OCI-LY7 (cell line): ENCODE measurements around the gene DERL3. TPM values are rescaled to one million over a fixed set of nuclear protein-coding genes. Genes with fewer than 3 reads are reported as not detected.
A peak's percentile ranks its signal among the peaks of the same experiment; 100 is the strongest.

Experiments
- BruUV-seq: library from RNA; stranded (reverse); fragments of 400-500 nt; replicated peaks from 2 replicates; lab custom pipeline; 2021; lab: Mats Ljungman, UMichigan
- CTCF ChIA-PET: fragments of 300-600 bp; sonication (Branson Sonifier 250); formaldehyde crosslinking; loops from one replicate; lab custom pipeline; 2022; ENCODE audit warnings: antibody characterized with exemption; ENCODE audit not compliant: unreplicated experiment; lab: Charles Lee
- POLR2A ChIA-PET: fragments of 300-600 bp; sonication (Branson Sonifier 250); formaldehyde crosslinking; loops from one replicate; lab custom pipeline; 2022; ENCODE audit warnings: antibody characterized with exemption; lab: Charles Lee
- DNase-seq: peaks from one replicate; pipeline ENCODE4 v3.0.0-alpha.2; 2015; ENCODE audit warnings: low spot score
- H2AFZ ChIP-seq: fragments of 200-600 bp; sonication (generic), shearing (Covaris generic); 2 replicates; pipeline ENCODE4 v1.6.1; 2014; ENCODE audit warnings: mild to moderate bottlenecking, antibody characterized with exemption, low read length, moderate library complexity
- H3K27ac ChIP-seq: fragments of 200-600 bp; sonication (generic); 2 replicates; pipeline ENCODE4 v1.5.1; 2014; ENCODE audit warnings: mixed run types, low read depth, mild to moderate bottlenecking, moderate library complexity, low read length, inconsistent platforms; ENCODE audit not compliant: poor library complexity, severe bottlenecking
- H3K36me3 ChIP-seq: fragments of 200-600 bp; sonication (generic); 2 replicates; pipeline ENCODE4 v1.6.1; 2014; ENCODE audit warnings: mild to moderate bottlenecking, antibody characterized with exemption, low read length, moderate library complexity, mixed read lengths; ENCODE audit not compliant: insufficient read depth
- H3K4me1 ChIP-seq: fragments of 200-600 bp; sonication (generic); 2 replicates; pipeline ENCODE4 v1.5.1; 2014; ENCODE audit warnings: mild to moderate bottlenecking, low read length; ENCODE audit not compliant: insufficient read depth, poor library complexity, severe bottlenecking
- H3K4me2 ChIP-seq: fragments of 200-600 bp; sonication (generic); 2 replicates; pipeline ENCODE4 v1.6.1; 2014; ENCODE audit warnings: mild to moderate bottlenecking, low read length
- H3K4me3 ChIP-seq: fragments of 200-600 bp; sonication (generic); 2 replicates; pipeline ENCODE4 v1.5.1; 2014; ENCODE audit warnings: mild to moderate bottlenecking, low read depth, low read length; ENCODE audit not compliant: poor library complexity, severe bottlenecking
- H3K79me2 ChIP-seq: fragments of 200-600 bp; sonication (generic); 2 replicates; pipeline ENCODE4 v1.6.1; 2016; ENCODE audit warnings: low read depth, mild to moderate bottlenecking, low read length, moderate library complexity, mixed read lengths; ENCODE audit not compliant: insufficient read depth
- H3K9me2 ChIP-seq: fragments of 200-600 bp; sonication (generic); 2 replicates; pipeline ENCODE4 v1.6.1; 2016; ENCODE audit warnings: mild to moderate bottlenecking, low read length, mixed read lengths; ENCODE audit not compliant: insufficient read depth
- H3K9me3 ChIP-seq: fragments of 200-600 bp; sonication (generic); 2 replicates; pipeline ENCODE4 v1.6.1; 2014; ENCODE audit warnings: mild to moderate bottlenecking, mixed run types, low read length, mixed read lengths
- H4K20me1 ChIP-seq: fragments of 200-600 bp; sonication (generic); 2 replicates; pipeline ENCODE4 v1.6.1; 2014; ENCODE audit warnings: mild to moderate bottlenecking, antibody characterized with exemption, low read length, moderate library complexity, mixed read lengths; ENCODE audit not compliant: insufficient read depth
- EZH2phosphoT487 ChIP-seq: fragments of 200-600 bp; sonication (generic); IDR thresholded peaks from 2 replicates; pipeline ENCODE4 v1.6.1; 2018; ENCODE audit warnings: low read depth, borderline replicate concordance, mild to moderate bottlenecking, mixed run types, antibody characterized with exemption, low read length, moderate library complexity, mixed read lengths
- intact Hi-C: fragments of 100-400 bp; cut with micrococcal nuclease; formaldehyde crosslinking; loops from one replicate; pipeline ENCODE4 v1.10.0; 2022; ENCODE audit not compliant: unreplicated experiment
- small RNA-seq: library from RNA; depleted of rRNA; stranded (forward); fragments of <200 nt; gene quantifications from one replicate; pipeline ENCODE3, GENCODE V24; 2014
- total RNA-seq, 2 experiments: library from RNA; depleted of rRNA in 1 of 2; stranded (reverse); fragments of >200 nt in 1 of 2; shearing (Covaris generic) in 1 of 2; gene quantifications; 2 replicates each; pipeline ENCODE4 v1.2.3, GENCODE V29; 2014 to 2022
- TF ChIP-seq, protein P1 (sequence below): fragments of 200-600 bp; sonication (generic); conservative IDR thresholded peaks from 2 replicates; pipeline ENCODE4 v1.5.1; 2014; ENCODE audit warnings: mild to moderate bottlenecking, antibody characterized with exemption, low read length, moderate library complexity, mixed read lengths

Gene DERL3
- total RNA-seq, 2 experiments from 2014 or later = 44.6 to 52.1 TPM

DNA sequence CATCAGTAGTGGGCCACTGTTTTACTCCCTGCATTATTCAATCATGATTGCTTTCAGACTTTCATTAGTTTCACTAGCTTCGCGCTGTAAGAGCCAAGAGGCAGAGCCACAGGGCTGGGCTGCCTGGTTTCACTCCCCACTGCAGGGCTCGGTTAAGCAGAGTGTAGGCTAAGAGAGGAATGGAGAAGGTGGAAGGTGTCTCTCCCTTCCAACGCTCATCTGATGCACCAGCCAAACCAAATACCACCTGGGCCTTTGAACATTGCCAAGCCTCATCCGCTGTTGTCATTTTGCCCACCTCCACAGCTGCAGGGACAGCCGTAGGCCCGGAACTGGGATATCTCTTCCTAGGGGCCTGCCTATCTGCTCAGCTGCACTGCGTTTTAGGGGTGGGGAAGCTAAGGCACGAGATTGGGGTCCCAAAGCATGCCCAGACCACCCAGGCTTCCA lies 52.5 kb downstream of the DERL3 start:
- H3K9me2 ChIP-seq = no peaks in the 10 kb centered on the region
- H3K27ac ChIP-seq = peak overlapping the region; percentile 84
- ChIA-PET POLR2A (interaction anchor here (0.7 to 1.2 kb wide), 3 partner anchors 11 to 206 kb away, joined by 3 to 8 read pairs (median 3); partner anchors contain the start of gene IGLL1), CTCF (no interaction called here)
- TF ChIP-seq EZH2phosphoT487 = no peak
- TF ChIP-seq, protein P1, sequence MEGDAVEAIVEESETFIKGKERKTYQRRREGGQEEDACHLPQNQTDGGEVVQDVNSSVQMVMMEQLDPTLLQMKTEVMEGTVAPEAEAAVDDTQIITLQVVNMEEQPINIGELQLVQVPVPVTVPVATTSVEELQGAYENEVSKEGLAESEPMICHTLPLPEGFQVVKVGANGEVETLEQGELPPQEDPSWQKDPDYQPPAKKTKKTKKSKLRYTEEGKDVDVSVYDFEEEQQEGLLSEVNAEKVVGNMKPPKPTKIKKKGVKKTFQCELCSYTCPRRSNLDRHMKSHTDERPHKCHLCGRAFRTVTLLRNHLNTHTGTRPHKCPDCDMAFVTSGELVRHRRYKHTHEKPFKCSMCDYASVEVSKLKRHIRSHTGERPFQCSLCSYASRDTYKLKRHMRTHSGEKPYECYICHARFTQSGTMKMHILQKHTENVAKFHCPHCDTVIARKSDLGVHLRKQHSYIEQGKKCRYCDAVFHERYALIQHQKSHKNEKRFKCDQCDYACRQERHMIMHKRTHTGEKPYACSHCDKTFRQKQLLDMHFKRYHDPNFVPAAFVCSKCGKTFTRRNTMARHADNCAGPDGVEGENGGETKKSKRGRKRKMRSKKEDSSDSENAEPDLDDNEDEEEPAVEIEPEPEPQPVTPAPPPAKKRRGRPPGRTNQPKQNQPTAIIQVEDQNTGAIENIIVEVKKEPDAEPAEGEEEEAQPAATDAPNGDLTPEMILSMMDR = no peak
- peaks cover 22% of the 10 kb centered on the region for H4K20me1 ChIP-seq
- BruUV-seq = TSS peak; percentile 86
- H3K9me3 ChIP-seq = no peaks in the 10 kb centered on the region
- peak; percentile 58 for DNase-seq
- peak overlapping the region; percentile 91 for H3K4me2 ChIP-seq
- H3K4me3 ChIP-seq = peak overlapping the region; percentile 75
- H3K79me2 ChIP-seq = peaks cover 40% of the 10 kb centered on the region
- peak overlapping the region; percentile 71 for H2AFZ ChIP-seq
- peaks cover 48% of the 10 kb centered on the region for H3K4me1 ChIP-seq
- H3K36me3 ChIP-seq = peaks cover 36% of the 10 kb centered on the region
- intact Hi-C loops = loop anchor here (2.0 to 5.0 kb wide), 2 partner anchors 15 to 51 kb away; partner anchors contain the start of gene DERL3

Small RNA genes lying within 50 kb of the gene (small RNA-seq; reads per million reads assigned to genes)
- not detected for gene RN7SL268P

Other genes with a start within 250 kb of the DERL3 start
- gene DRICH1, start 206.7 kb downstream of the DERL3 start, total RNA-seq (2014; rRNA removed; shearing (Covaris generic)) = 0.15 and 0.38 TPM in 2 replicates
- 0.49 TPM in 1 of 2 replicates, not detected in the other for gene DRICH1, start 206.7 kb downstream of the DERL3 start, total RNA-seq (2022)
- 0.98 TPM in 1 of 2 replicates, not detected in the other for gene RGL4, start 148.0 kb downstream of the DERL3 start, total RNA-seq (2014; rRNA removed; shearing (Covaris generic))
- gene RGL4, start 148.0 kb downstream of the DERL3 start, total RNA-seq (2022) = 0.89 and 0.97 TPM in 2 replicates
- gene ZNF70, start 87.9 kb downstream of the DERL3 start, total RNA-seq (2014; rRNA removed; shearing (Covaris generic)) = 5.1 and 6.0 TPM in 2 replicates
- 8.4 and 8.7 TPM in 2 replicates for gene ZNF70, start 87.9 kb downstream of the DERL3 start, total RNA-seq (2022)
- gene VPREB3, start 84.6 kb downstream of the DERL3 start, total RNA-seq (2014; rRNA removed; shearing (Covaris generic)) = 163 and 241 TPM in 2 replicates
- 312 and 333 TPM in 2 replicates for gene VPREB3, start 84.6 kb downstream of the DERL3 start, total RNA-seq (2022)
- gene C22orf15, start 76.0 kb downstream of the DERL3 start, total RNA-seq (2014; rRNA removed; shearing (Covaris generic)) = 1.0 and 1.7 TPM in 2 replicates
- gene C22orf15, start 76.0 kb downstream of the DERL3 start, total RNA-seq (2022) = 0.86 and 1.3 TPM in 2 replicates
- 50.8 and 54.6 TPM in 2 replicates for gene CHCHD10, start 71.0 kb downstream of the DERL3 start, total RNA-seq (2014; rRNA removed; shearing (Covaris generic))
- 191 and 252 TPM in 2 replicates for gene CHCHD10, start 71.0 kb downstream of the DERL3 start, total RNA-seq (2022)
- gene MMP11, start 66.2 kb downstream of the DERL3 start, total RNA-seq (2014; rRNA removed; shearing (Covaris generic)) = 10.0 and 12.9 TPM in 2 replicates
- gene MMP11, start 66.2 kb downstream of the DERL3 start, total RNA-seq (2022) = 6.3 and 9.2 TPM in 2 replicates
- 265 and 297 TPM in 2 replicates for gene SMARCB1, start 52.0 kb downstream of the DERL3 start, total RNA-seq (2014; rRNA removed; shearing (Covaris generic))
- 242 and 252 TPM in 2 replicates for gene SMARCB1, start 52.0 kb downstream of the DERL3 start, total RNA-seq (2022)
- 16.0 and 16.4 TPM in 2 replicates for gene SLC2A11, start 18.9 kb upstream of the DERL3 start, total RNA-seq (2014; rRNA removed; shearing (Covaris generic))
- gene SLC2A11, start 18.9 kb upstream of the DERL3 start, total RNA-seq (2022) = 41.6 and 50.2 TPM in 2 replicates
- gene MIF, start 55.4 kb upstream of the DERL3 start, total RNA-seq (2014; rRNA removed; shearing (Covaris generic)) = 861 and 1,440 TPM in 2 replicates
- 1,078 and 1,202 TPM in 2 replicates for gene MIF, start 55.4 kb upstream of the DERL3 start, total RNA-seq (2022)
- gene GSTT2B, start 122.2 kb upstream of the DERL3 start, total RNA-seq (2014; rRNA removed; shearing (Covaris generic)) = not detected in 2 replicates
- not detected in 2 replicates for gene GSTT2B, start 122.2 kb upstream of the DERL3 start, total RNA-seq (2022)
- gene DDTL, start 127.9 kb upstream of the DERL3 start, total RNA-seq (2014; rRNA removed; shearing (Covaris generic)) = 2.4 and 4.6 TPM in 2 replicates
- 3.7 and 4.1 TPM in 2 replicates for gene DDTL, start 127.9 kb upstream of the DERL3 start, total RNA-seq (2022)
- 168 and 252 TPM in 2 replicates for gene DDT, start 135.4 kb upstream of the DERL3 start, total RNA-seq (2014; rRNA removed; shearing (Covaris generic))
- gene DDT, start 135.4 kb upstream of the DERL3 start, total RNA-seq (2022) = 161 and 182 TPM in 2 replicates
- gene GSTT2, start 141.1 kb upstream of the DERL3 start, total RNA-seq (2014; rRNA removed; shearing (Covaris generic)) = not detected in 2 replicates
- gene GSTT2, start 141.1 kb upstream of the DERL3 start, total RNA-seq (2022) = not detected in 2 replicates
- gene GSTT4, start 166.4 kb upstream of the DERL3 start, total RNA-seq (2014; rRNA removed; shearing (Covaris generic)) = not detected in 2 replicates
- gene GSTT4, start 166.4 kb upstream of the DERL3 start, total RNA-seq (2022) = not detected in 2 replicates
- gene CABIN1, start 172.3 kb upstream of the DERL3 start, total RNA-seq (2014; rRNA removed; shearing (Covaris generic)) = 64.5 and 73.0 TPM in 2 replicates
- 76.9 and 87.0 TPM in 2 replicates for gene CABIN1, start 172.3 kb upstream of the DERL3 start, total RNA-seq (2022)